AG09309 (cell line): ENCODE results near the gene VPS37D.

Experiments
- DNase-seq: peaks from one replicate; pipeline ENCODE4 v3.0.0-alpha.2; 2010; ENCODE audit warnings: low read depth
- H3K4me3 ChIP-seq: 2 replicates; pipeline ENCODE4 v1.5.1; 2011; ENCODE audit warnings: mild to moderate bottlenecking, low read depth, low read length, moderate library complexity; ENCODE audit not compliant: control insufficient read depth
- TF ChIP-seq, protein P1 (sequence below): IDR thresholded peaks from 2 replicates; pipeline ENCODE4 v1.5.1; 2011; ENCODE audit warnings: mild to moderate bottlenecking, low read depth, low read length, inconsistent platforms; ENCODE audit not compliant: insufficient read depth, control insufficient read depth; ENCODE audit errors: missing control alignments

The VPS37D gene

DNA sequence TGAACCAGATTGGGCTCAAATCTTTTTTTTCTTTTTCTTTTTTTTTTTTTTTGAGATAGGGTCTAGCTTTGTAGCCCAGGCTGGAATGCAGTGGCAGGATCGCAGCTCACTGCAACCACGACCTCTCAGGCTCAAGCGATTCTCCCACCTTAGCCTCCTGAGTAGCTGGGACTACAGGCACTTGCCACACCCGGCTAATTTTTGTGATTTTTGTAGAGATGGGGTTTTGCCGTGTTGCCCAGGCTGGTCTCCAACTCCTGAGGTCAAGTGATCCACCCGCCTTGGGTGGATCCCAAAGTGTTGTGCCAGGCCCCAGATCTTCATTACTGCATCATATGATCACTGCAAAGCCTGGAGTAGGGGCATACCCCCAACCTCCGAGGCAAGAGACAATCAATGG lies 12.9 kb downstream of the VPS37D start:
- TF ChIP-seq, protein P1, sequence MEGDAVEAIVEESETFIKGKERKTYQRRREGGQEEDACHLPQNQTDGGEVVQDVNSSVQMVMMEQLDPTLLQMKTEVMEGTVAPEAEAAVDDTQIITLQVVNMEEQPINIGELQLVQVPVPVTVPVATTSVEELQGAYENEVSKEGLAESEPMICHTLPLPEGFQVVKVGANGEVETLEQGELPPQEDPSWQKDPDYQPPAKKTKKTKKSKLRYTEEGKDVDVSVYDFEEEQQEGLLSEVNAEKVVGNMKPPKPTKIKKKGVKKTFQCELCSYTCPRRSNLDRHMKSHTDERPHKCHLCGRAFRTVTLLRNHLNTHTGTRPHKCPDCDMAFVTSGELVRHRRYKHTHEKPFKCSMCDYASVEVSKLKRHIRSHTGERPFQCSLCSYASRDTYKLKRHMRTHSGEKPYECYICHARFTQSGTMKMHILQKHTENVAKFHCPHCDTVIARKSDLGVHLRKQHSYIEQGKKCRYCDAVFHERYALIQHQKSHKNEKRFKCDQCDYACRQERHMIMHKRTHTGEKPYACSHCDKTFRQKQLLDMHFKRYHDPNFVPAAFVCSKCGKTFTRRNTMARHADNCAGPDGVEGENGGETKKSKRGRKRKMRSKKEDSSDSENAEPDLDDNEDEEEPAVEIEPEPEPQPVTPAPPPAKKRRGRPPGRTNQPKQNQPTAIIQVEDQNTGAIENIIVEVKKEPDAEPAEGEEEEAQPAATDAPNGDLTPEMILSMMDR, result no peak
- no peak for DNase-seq
- H3K4me3 ChIP-seq, result no peak overlapping the region

DNA sequence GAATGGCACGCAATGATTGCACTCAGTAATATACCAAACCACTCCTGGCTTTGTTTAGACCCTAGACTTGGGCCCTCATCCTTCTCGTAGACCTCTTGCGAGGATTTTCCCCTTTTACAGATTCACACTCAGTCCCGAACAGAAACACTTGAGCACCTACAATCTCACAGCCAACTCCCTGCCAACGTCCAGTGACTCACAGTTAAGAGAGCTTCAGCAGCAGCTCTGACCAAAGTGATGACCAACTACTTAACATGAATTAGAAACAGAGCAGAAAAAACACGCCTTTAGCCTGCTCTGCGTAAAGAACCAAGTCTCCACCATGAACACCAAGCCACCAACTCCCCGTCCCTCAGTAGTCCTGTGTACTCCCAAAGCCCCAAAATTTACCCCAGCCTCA lies 13.4 kb downstream of the VPS37D start:
- no peak for DNase-seq
- TF ChIP-seq, protein P1, result no peak
- no peak overlapping the region; the same call in 1 of the 2 replicates for H3K4me3 ChIP-seq

DNA sequence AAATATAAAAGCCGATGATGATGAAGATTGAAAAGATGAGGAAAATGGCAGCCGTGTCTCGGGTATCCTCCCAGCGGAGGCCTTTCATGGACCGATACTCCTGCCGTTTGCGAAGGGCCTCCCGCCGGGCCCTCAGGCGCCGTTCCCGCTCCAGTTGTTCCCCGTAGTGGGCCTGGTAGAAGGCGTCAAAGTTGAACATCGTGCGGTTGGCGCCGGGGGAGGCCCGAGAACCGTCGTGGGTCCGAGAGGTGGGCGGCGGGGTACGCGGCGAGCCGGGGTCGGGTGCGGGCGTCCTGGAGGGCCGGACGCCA lies 15.1 kb downstream of the VPS37D start:
- H3K4me3 ChIP-seq, result peak overlapping the region; percentile 73
- TF ChIP-seq, protein P1, result no peak
- no peak for DNase-seq

DNA sequence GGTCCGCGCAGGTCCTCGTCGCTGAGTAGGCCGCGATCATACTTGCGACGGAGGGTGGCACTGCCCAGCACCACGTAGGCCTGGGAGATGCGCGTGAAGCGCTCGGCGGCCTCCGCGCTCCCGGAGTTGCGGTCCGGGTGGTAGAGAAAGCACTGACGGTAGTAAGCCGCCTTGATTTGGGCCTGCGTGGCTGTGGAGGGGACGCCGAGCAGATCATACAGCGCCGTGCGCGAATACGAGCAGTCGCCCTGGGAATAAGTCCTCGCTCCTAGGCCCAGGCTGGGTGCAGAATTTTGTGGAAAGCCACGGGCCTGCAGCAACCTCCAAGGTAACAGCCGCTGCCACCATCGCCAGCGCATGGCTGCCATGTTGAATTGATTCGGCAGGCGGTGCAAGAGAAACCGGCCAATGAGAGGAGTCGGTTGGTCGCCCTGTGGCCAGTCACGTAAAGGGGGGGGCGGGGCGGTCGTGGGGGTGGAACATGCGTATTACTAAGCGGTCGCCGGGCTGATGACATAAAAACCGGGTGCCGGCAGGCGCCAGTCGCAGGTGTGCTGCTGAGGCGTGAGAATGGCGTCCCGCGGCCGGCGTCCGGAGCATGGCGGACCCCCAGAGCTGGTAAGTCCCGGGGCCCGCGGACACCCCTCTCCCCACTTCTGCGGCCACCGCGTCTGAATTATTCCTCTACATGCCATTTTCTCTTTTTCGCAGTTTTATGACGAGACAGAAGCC lies 15.6 kb downstream of the VPS37D start, which contains the start of the genes BUD23 and DNAJC30:
Gene BUD23, plus strand, starts transcription at position 542 of the 732 bp plus-strand sequence. Its CDS starts 29 bp downstream, at position 571.
Gene DNAJC30, minus strand, starts transcription at position 398 of the 732 bp plus-strand sequence. Its CDS starts 30 bp downstream, at position 368.
- H3K4me3 ChIP-seq, result peak within 1 kb of the TSS; percentile 73
- DNase-seq, result peak; percentile 75
- TF ChIP-seq, protein P1, result no peak

DNA sequence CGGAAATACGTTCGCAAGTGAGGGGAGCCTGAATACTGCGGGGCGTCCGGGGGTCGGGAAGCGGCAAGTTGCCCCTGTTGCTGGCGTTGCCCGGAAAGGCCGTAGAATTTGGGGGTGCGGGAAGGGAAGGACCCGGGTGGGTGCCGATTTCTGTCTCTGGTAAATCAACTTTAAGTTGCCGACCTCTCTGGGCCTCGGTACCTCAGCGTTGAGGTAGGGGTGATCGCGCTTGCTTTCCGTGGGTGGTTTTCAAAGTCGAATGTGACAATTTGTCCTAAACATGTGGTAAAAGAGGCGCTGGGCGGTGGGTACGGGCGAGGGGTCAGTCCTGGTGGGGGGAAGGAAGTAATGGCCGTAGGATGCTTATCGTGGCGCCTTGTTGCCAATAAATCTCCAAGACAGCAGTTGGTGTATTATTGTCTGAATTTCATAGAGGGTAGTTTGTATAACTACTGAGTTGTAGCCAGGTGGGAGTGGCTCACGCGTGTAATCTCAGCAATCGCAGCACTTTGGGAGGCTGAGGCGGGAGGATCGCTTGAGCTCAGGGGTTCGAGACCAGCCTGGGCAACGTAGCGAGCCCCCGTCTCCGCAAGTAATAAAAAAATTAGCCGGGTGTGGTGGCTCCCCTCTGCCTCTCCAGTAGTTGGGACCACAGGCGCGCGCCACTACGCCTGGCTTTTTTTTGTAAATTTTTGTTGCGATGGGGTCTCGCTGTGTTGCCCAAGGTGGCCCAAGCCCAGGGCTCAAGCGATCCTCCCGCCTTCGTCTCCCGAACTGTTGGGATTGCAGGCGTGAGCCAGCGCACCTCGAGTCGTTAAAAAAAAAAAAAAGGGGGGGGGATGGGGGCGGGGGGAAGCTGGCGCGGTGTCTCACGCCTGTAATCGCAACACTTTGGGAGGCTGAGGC lies 16.4 kb downstream of the VPS37D start:
- no peak for DNase-seq
- TF ChIP-seq, protein P1, result no peak
- H3K4me3 ChIP-seq, result peak overlapping the region; percentile 73

DNA sequence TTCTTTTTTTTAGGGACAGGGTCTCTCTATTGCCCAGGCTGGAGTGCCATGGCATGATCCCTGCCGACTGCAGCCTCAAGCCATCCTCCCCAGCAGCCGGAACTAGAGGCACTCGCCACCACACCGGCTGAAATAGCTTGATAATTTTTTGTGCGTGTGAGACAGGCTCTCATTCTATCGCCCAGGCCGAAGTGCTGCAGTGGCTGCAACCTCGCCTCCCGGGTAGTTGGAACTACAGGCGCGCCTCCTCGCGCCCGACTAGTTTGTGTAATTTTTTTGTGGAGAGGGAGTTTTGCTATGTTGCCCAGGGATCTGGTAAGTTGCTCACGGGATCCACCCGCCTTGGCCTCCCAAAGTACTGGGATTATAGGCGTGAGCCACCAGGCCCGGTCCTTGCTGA lies 17.7 kb downstream of the VPS37D start:
- TF ChIP-seq, protein P1, result no peak
- no peak for DNase-seq
- H3K4me3 ChIP-seq, result no peak overlapping the region
